Subcutaneous abdominal adipose tissue (tissue), 5 donors: ENCODE results near the gene DCC.

ENCODE experiments used
- H3K27ac ChIP-seq: one replicate; pipeline ENCODE4 v1.7.0; 2013; ENCODE audit warnings: low read depth, mild to moderate bottlenecking, inconsistent platforms, low read length, moderate library complexity
- H3K27me3 ChIP-seq, 5 donors: one replicate each; pipeline ENCODE4 v1.7.0; 2013; ENCODE audit warnings: low read length in 5 of 5, inconsistent platforms in 1 of 5; ENCODE audit not compliant: control insufficient read depth in 5 of 5, insufficient read depth in 4 of 5
- H3K36me3 ChIP-seq, 5 donors: one replicate each; pipeline ENCODE4 v1.7.0; 2013; ENCODE audit warnings: low read length in 5 of 5; ENCODE audit not compliant: control insufficient read depth in 5 of 5, insufficient read depth in 5 of 5
- H3K4me1 ChIP-seq, 5 donors: one replicate each; pipeline ENCODE4 v1.7.0; 2013; ENCODE audit warnings: low read length in 5 of 5, mild to moderate bottlenecking in 3 of 5, moderate library complexity in 1 of 5; ENCODE audit not compliant: control insufficient read depth in 5 of 5, insufficient read depth in 5 of 5
- H3K4me3 ChIP-seq, 5 donors: one replicate each; pipeline ENCODE4 v1.7.0; 2013; ENCODE audit warnings: low read length in 5 of 5, low read depth in 1 of 5
- H3K9ac ChIP-seq, 5 donors: one replicate each; pipeline ENCODE4 v1.7.0; 2013; ENCODE audit warnings: low read length in 5 of 5, mild to moderate bottlenecking in 4 of 5, moderate library complexity in 3 of 5
- H3K9me3 ChIP-seq, 5 donors: one replicate each; pipeline ENCODE4 v1.7.0; 2013; ENCODE audit warnings: low read length in 5 of 5; ENCODE audit not compliant: control insufficient read depth in 5 of 5
- donor health status: healthy.
- donor health status: healthy.
- donor health status: healthy.
- donor health status: healthy.
- donor health status: healthy.

The DCC gene

GRCh38 chr18:52636536-52636935 lies 296.5 kb downstream of the DCC start:
- Histone ChIP-seq H3K9me3 (peaks cover 0 to 2% (median 0%) of the 10 kb centered on the region in 5 donors), H3K27me3 (no peaks in the 10 kb centered on the region), H3K9ac (no peak overlapping the region), H3K36me3 (no peaks in the 10 kb centered on the region), H3K4me3 (no peak overlapping the region), H3K4me1 (no peaks in the 10 kb centered on the region), H3K27ac (no peak overlapping the region)

- no peaks in the 10 kb centered on the region for H3K4me1 ChIP-seq
- H3K4me3 ChIP-seq: no peak overlapping the region
- no peaks in the 10 kb centered on the region for H3K27me3 ChIP-seq
- no peaks in the 10 kb centered on the region for H3K36me3 ChIP-seq
- no peak overlapping the region for H3K9ac ChIP-seq
- H3K27ac ChIP-seq: no peak overlapping the region
- no peaks in the 10 kb centered on the region for H3K9me3 ChIP-seq
Measured at GRCh38 chr18:52648201-52648600, 308.2 kb downstream of the DCC start.

GRCh38 chr18:52652391-52652790 lies 312.4 kb downstream of the DCC start:
- H3K36me3 ChIP-seq: no peaks in the 10 kb centered on the region
- no peaks in the 10 kb centered on the region for H3K9me3 ChIP-seq
- no peak overlapping the region for H3K4me3 ChIP-seq
- no peak overlapping the region for H3K9ac ChIP-seq
- no peaks in the 10 kb centered on the region for H3K4me1 ChIP-seq
- no peaks in the 10 kb centered on the region for H3K27me3 ChIP-seq
- H3K27ac ChIP-seq: no peak overlapping the region

- no peaks in the 10 kb centered on the region for H3K4me1 ChIP-seq
- no peaks in the 10 kb centered on the region for H3K9me3 ChIP-seq
- H3K36me3 ChIP-seq: no peaks in the 10 kb centered on the region
- no peak overlapping the region for H3K4me3 ChIP-seq
- no peaks in the 10 kb centered on the region for H3K27me3 ChIP-seq
- H3K9ac ChIP-seq: no peak overlapping the region
- no peak overlapping the region for H3K27ac ChIP-seq
Measured at GRCh38 chr18:52657043-52657805, 317.2 kb downstream of the DCC start.

GRCh38 chr18:52667463-52668065 lies 327.6 kb downstream of the DCC start:
- no peaks in the 10 kb centered on the region for H3K4me1 ChIP-seq
- no peak overlapping the region for H3K4me3 ChIP-seq
- H3K36me3 ChIP-seq: no peaks in the 10 kb centered on the region
- no peaks in the 10 kb centered on the region for H3K9me3 ChIP-seq
- no peaks in the 10 kb centered on the region for H3K27me3 ChIP-seq
- H3K9ac ChIP-seq: no peak overlapping the region
- H3K27ac ChIP-seq: no peak overlapping the region

GRCh38 chr18:52670896-52671295 lies 330.9 kb downstream of the DCC start:
- H3K4me3 ChIP-seq: no peak overlapping the region

GRCh38 chr18:52678034-52678433 lies 338.0 kb downstream of the DCC start:
- Histone ChIP-seq H3K27ac (no peak overlapping the region), H3K4me3 (no peak overlapping the region), H3K36me3 (no peaks in the 10 kb centered on the region), H3K9me3 (no peaks in the 10 kb centered on the region), H3K4me1 (no peaks in the 10 kb centered on the region), H3K27me3 (no peaks in the 10 kb centered on the region), H3K9ac (no peak overlapping the region)

More at GRCh38 chr18:52670896-52671295, 330.9 kb downstream of the DCC start:
- Histone ChIP-seq H3K9ac (no peak overlapping the region), H3K27ac (no peak overlapping the region), H3K27me3 (no peaks in the 10 kb centered on the region), H3K36me3 (no peaks in the 10 kb centered on the region), H3K4me1 (no peaks in the 10 kb centered on the region), H3K9me3 (no peaks in the 10 kb centered on the region)

GRCh38 chr18:52678551-52678950 lies 338.6 kb downstream of the DCC start:
- Histone ChIP-seq H3K4me3 (no peak overlapping the region), H3K9ac (no peak overlapping the region), H3K36me3 (no peaks in the 10 kb centered on the region), H3K4me1 (no peaks in the 10 kb centered on the region), H3K9me3 (no peaks in the 10 kb centered on the region), H3K27me3 (no peaks in the 10 kb centered on the region), H3K27ac (no peak overlapping the region)

- Histone ChIP-seq H3K27ac (no peak overlapping the region), H3K9me3 (no peaks in the 10 kb centered on the region), H3K27me3 (no peaks in the 10 kb centered on the region), H3K4me3 (no peak overlapping the region), H3K9ac (no peak overlapping the region), H3K4me1 (no peaks in the 10 kb centered on the region), H3K36me3 (no peaks in the 10 kb centered on the region)
Measured at GRCh38 chr18:52679354-52679753, 339.4 kb downstream of the DCC start.

- no peaks in the 10 kb centered on the region for H3K9me3 ChIP-seq
- H3K9ac ChIP-seq: no peak overlapping the region
- no peak overlapping the region for H3K4me3 ChIP-seq
- H3K27me3 ChIP-seq: no peaks in the 10 kb centered on the region
- H3K27ac ChIP-seq: no peak overlapping the region
- no peaks in the 10 kb centered on the region for H3K4me1 ChIP-seq
- no peaks in the 10 kb centered on the region for H3K36me3 ChIP-seq
Measured at GRCh38 chr18:52682260-52682659, 342.3 kb downstream of the DCC start.
